ENCODE data around the gene FGF1.

Gene FGF1

DNA sequence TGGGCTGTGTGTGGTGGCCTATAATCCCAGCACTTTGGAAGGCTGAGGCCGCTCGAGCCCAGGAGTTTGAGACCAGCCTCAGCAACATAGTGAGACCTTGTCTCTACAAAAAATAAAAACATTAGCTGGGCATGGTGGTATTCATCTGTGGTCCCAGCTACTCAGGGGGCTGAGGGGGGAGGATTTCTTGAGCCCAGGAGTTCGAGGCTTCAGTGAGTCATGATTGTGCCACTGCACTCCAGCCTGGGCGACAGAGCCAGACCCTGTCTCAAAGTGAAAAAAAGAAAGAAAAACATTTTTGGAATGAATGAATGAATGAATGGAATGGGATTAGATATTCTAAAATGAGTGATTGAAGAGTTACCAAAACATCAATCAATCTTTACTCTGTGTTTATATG is 85.8 kb downstream of the FGF1 start:
- CTCF ChIA-PET: interaction anchor here (1.2 to 1.6 kb wide), 3 partner anchors 9 to 98 kb away, joined by 3 to 6 read pairs (median 4); no protein-coding TSS in a partner anchor
- Mint-ChIP-seq H3K36me3 (no peaks in the 10 kb centered on the region), H3K27me3 (peaks cover 25% of the 10 kb centered on the region), H3K9me3 (no peaks in the 10 kb centered on the region), H3K4me1 (no peaks in the 10 kb centered on the region), H3K27ac (no peak overlapping the region), H3K4me3 (no peak overlapping the region)
- no peak for DNase-seq

DNA sequence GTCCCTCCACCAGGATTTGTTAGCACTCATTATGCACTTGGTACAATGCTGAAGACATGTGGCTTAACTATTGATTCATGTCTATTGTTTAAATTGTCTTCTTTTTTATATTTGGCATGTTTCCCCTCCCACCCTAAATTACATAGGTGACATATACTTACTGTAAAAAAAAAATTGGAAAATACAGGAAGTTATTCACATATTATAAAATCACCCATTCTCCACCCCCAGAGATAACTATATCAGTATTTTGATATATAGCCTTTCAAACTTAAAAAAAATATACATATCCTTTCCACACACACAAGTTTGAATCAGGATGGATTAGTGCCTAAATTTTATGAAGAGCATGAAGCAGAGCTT is 87.6 kb downstream of the FGF1 start:
- CTCF ChIA-PET: no interaction called here
- H3K9me3 Mint-ChIP-seq: no peaks in the 10 kb centered on the region

DNA sequence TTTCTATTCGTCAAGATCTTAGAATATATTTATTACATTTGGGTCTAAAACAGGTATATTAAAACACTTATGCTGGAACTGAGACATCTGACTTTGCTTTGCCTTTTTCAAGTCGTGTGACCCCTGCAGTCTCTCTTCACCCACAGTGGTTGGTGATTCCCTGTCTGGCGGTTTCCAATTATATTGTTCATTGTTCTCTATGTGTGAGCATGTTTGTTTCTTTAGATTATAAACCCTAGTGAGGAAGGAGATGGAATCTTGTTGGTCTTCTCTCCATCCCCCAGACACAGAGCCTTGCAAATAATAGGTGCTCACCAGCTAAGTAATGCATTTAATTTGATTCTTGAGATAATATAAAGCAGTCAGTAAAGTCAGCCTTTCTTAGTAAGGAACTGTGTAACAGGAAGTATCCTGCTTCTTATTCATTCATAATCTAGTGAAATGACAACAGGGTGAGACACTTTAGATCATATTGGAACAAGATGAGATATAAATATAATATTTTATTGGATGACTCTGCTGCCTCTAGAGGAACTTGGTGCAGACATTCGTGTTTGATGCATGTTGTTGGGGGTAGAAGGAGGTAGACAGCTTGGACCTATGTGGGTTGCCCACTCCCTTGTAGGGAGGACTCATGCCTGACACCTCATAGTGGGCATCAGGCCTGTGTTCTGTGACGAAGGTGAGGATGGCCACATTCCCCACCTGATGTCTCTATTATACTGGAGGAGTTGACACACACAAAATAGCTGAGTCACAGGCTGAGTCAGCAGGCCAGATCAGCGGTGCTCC is 88.1 kb downstream of the FGF1 start:
- H3K27ac Mint-ChIP-seq: no peak overlapping the region

More for the DNA sequence above, 87.6 kb downstream of the FGF1 start:
- Mint-ChIP-seq H3K36me3 (no peaks in the 10 kb centered on the region), H3K27ac (no peak overlapping the region), H3K27me3 (peaks cover 27% of the 10 kb centered on the region), H3K4me1 (no peaks in the 10 kb centered on the region), H3K4me3 (no peak overlapping the region)
- no peak for DNase-seq

GRCh38 chr5:142597025-142597424 is 88.9 kb downstream of the FGF1 start:
- no peaks in the 10 kb centered on the region for H3K9me3 Mint-ChIP-seq
- no peaks in the 10 kb centered on the region for H3K36me3 Mint-ChIP-seq
- no peak overlapping the region for H3K27ac Mint-ChIP-seq
- DNase-seq: no peak
- no peaks in the 10 kb centered on the region for H3K4me1 Mint-ChIP-seq
- peaks cover 25% of the 10 kb centered on the region for H3K27me3 Mint-ChIP-seq
- no peak overlapping the region for H3K4me3 Mint-ChIP-seq
- CTCF ChIA-PET: interaction anchor here (0.9 kb wide), 1 partner anchor 48 kb away, joined by 3 read pairs; no protein-coding TSS in a partner anchor

More for the DNA sequence above, 88.1 kb downstream of the FGF1 start:
- Mint-ChIP-seq H3K36me3 (no peaks in the 10 kb centered on the region), H3K27me3 (peaks cover 24% of the 10 kb centered on the region), H3K9me3 (no peaks in the 10 kb centered on the region), H3K4me3 (no peak overlapping the region), H3K4me1 (no peaks in the 10 kb centered on the region)
- CTCF ChIA-PET: interaction anchor here (0.9 kb wide), 1 partner anchor 48 kb away, joined by 3 read pairs; no protein-coding TSS in a partner anchor
- DNase-seq: no peak

- Mint-ChIP-seq H3K27me3 (peaks cover 33% of the 10 kb centered on the region), H3K9me3 (no peaks in the 10 kb centered on the region), H3K27ac (no peak overlapping the region), H3K4me1 (no peaks in the 10 kb centered on the region), H3K4me3 (no peak overlapping the region), H3K36me3 (no peaks in the 10 kb centered on the region)
- no peak for DNase-seq
- CTCF ChIA-PET: no interaction called here
Measured at GRCh38 chr5:142592365-142592764, 93.5 kb downstream of the FGF1 start.

DNA sequence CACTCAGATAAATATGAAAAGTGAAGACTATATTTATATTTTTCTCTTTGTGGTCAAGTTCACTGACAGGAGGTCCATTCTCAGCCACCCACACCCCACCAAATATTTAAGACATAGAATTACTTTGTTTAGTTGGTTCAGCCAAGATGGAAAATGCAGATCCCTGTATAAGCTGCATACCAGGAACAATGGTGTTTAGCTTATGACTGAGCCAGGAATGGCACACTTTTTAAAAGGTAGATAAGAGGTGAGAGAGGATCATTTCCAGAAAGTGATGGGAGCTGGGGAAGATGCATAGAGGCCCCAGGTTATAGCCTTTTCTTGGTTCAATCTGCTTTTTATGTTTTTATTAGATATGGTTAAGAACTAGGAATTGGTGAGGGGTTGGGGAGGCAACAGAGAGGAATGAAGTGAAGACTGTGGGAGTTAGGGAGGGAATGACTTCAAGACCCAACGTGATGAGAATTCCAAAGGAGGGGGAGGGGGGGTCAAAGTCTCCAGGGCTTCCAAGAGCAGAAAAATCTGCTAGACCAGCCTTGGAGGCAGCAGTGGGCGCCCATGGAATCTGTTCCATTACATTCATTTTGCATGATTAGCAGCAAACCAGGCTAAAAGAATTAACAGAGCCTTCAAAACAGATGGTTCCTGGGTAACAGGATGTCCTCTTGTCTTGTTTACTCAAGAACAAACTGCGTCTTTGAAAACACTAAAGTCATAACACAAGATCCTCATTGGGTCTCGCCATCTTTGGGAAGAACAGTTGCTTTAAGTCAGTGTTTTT is 95.2 kb downstream of the FGF1 start:
- no peak overlapping the region for H3K4me3 Mint-ChIP-seq
- DNase-seq: no peak
- peaks cover 33% of the 10 kb centered on the region for H3K27me3 Mint-ChIP-seq
- H3K36me3 Mint-ChIP-seq: no peaks in the 10 kb centered on the region
- no peaks in the 10 kb centered on the region for H3K9me3 Mint-ChIP-seq
- CTCF ChIA-PET: interaction anchor here (1.0 to 1.9 kb wide), 2 partner anchors 42 to 108 kb away, joined by 3 to 4 read pairs; no protein-coding TSS in a partner anchor
- H3K4me1 Mint-ChIP-seq: no peaks in the 10 kb centered on the region
- no peak overlapping the region for H3K27ac Mint-ChIP-seq

- DNase-seq: no peak
- Mint-ChIP-seq H3K27ac (no peak overlapping the region), H3K36me3 (no peaks in the 10 kb centered on the region), H3K9me3 (no peaks in the 10 kb centered on the region), H3K4me3 (no peak overlapping the region), H3K4me1 (no peaks in the 10 kb centered on the region), H3K27me3 (peaks cover 27% of the 10 kb centered on the region)
- CTCF ChIA-PET: interaction anchor here (0.8 to 1.9 kb wide), 3 partner anchors 29 to 109 kb away, joined by 3 to 4 read pairs (median 3); no protein-coding TSS in a partner anchor
Measured at GRCh38 chr5:142589720-142590119, 96.2 kb downstream of the FGF1 start.

DNA sequence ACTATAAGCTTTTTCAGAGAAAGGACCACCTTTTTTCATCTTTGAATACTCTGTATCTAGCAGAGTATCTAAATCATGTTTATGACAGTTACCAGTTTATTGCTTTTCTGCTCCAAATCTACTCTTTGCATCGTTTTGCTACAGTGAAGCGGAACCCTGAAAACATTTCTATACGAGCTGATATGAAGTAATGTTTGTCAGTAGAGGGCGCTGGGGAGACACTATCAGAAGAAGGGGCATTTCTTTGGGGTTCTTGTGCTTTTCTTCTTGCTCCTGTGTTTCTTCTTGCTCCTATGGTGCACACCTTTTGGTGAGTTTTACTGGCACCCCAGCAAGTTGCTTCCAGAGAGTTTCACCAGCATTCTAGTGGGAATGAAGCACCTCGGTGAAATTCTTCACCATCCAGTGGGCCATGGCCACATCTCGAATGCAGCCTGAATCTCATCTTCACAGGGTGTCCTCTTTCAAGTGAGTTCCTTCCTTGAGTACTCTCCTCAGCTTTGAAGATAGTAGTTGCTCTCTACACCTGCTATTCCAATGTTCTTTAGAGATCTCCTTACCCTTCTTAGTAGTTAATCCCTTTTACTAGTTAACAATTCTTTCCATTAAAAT is 98.4 kb downstream of the FGF1 start:
- CTCF ChIA-PET: interaction anchor here (0.6 to 3.7 kb wide), 5 partner anchors 8 to 301 kb away, joined by 3 to 25 read pairs (median 4); no protein-coding TSS in a partner anchor
- H3K36me3 Mint-ChIP-seq: peaks cover under 1% of the 10 kb centered on the region
- H3K9me3 Mint-ChIP-seq: no peaks in the 10 kb centered on the region
- peaks cover 3% of the 10 kb centered on the region for H3K4me1 Mint-ChIP-seq
- peak; percentile 35 for DNase-seq
- no peak overlapping the region for H3K4me3 Mint-ChIP-seq
- no peak overlapping the region for H3K27ac Mint-ChIP-seq
- H3K27me3 Mint-ChIP-seq: peaks cover 24% of the 10 kb centered on the region

DNA sequence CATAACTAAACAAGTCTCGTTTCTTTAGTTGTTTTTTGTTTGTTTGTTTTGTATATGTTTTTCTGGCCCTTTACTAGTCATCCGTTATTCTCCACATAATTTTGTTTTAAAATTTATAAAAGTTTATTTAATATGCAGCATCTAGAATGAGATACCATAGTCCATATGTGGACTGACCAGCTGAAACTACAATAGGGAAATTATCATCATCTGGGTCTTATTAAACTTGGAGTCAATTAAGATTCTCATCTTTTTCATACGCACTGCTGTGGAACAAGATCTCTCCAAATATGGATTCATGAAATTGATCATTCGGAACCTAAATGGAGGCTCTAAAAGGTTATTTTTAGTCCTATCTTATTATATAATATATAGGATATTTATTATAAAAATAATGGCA is 99.3 kb downstream of the FGF1 start:
- Mint-ChIP-seq H3K4me3 (no peak overlapping the region), H3K9me3 (no peaks in the 10 kb centered on the region), H3K36me3 (peaks cover 1% of the 10 kb centered on the region), H3K27ac (no peak overlapping the region), H3K4me1 (peaks cover 9% of the 10 kb centered on the region), H3K27me3 (peaks cover 23% of the 10 kb centered on the region)
- CTCF ChIA-PET: interaction anchor here (0.9 to 3.7 kb wide), 6 partner anchors 9 to 302 kb away, joined by 3 to 25 read pairs (median 4); no protein-coding TSS in a partner anchor
- no peak for DNase-seq

- Mint-ChIP-seq H3K27me3 (peaks cover 16% of the 10 kb centered on the region), H3K36me3 (peaks cover 1% of the 10 kb centered on the region), H3K9me3 (no peaks in the 10 kb centered on the region), H3K27ac (no peak overlapping the region), H3K4me3 (no peak overlapping the region), H3K4me1 (peaks cover 20% of the 10 kb centered on the region)
- DNase-seq: no peak
- CTCF ChIA-PET: interaction anchor here (0.9 to 3.7 kb wide), 7 partner anchors 14 to 303 kb away, joined by 3 to 25 read pairs (median 4); no protein-coding TSS in a partner anchor
Measured at GRCh38 chr5:142585451-142585850, 100.4 kb downstream of the FGF1 start.

DNA sequence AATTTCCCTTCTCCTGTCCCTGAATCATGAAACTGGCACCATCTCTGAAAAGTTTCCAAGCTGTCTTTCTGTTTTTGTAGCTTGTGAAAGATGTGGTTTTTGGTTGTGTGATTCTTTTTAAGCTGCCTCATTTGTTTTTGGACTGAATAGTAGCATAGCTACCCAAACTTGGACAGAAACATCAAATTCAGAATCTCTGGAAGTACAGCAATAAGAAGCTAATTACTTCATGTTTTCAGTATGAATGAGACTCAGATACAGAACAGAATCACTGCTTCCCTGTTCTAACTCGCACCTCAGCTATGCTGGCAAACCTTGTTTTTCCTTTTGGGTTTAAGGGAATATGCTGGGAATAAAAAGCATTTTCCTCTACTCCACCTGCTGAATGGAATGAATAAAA is 101.0 kb downstream of the FGF1 start:
- no peak for DNase-seq
- Mint-ChIP-seq H3K27me3 (peaks cover 14% of the 10 kb centered on the region), H3K27ac (no peak overlapping the region), H3K4me1 (peaks cover 25% of the 10 kb centered on the region), H3K9me3 (peaks cover 3% of the 10 kb centered on the region), H3K4me3 (no peak overlapping the region), H3K36me3 (peaks cover 4% of the 10 kb centered on the region)
- CTCF ChIA-PET: interaction anchor here (0.8 to 3.7 kb wide), 6 partner anchors 13 to 304 kb away, joined by 3 to 25 read pairs (median 4); no protein-coding TSS in a partner anchor

DNA sequence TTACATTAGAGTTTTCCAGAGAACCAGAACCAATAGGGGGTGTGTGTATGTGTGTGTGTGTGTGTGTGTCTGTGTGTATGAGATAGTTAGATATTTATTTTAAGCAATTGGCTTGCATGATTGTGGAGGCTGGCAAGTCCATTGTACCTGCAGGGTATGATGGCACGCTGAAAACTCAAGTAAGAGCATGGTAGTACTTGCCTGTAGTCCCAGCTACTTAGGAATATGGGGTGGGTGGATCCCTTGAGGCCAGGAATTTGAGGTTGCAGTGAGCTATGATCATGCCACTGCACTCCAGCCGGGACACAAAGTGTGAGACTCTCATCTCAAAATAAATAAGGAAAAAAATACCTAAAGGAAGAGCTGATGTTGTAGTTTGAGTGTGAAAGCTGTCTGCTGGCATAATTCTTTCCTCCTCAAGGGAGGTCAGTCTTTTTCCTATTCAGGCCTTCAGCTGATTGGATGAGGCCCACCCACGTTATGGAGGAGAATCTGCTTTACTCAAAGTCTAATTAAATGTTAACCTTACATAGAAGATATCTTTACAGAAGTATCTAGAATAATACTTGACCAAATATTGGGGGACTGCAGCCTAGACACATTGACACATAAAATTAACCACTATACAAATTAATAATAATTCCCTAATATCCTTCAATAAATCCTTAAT is 107.6 kb downstream of the FGF1 start:
- Mint-ChIP-seq H3K27me3 (peaks cover 13% of the 10 kb centered on the region), H3K27ac (no peak overlapping the region), H3K4me3 (no peak overlapping the region), H3K36me3 (peaks cover 13% of the 10 kb centered on the region), H3K9me3 (peaks cover 17% of the 10 kb centered on the region), H3K4me1 (peaks cover 36% of the 10 kb centered on the region)
- no peak for DNase-seq
- CTCF ChIA-PET: interaction anchor here (1.7 kb wide), 1 partner anchor 9 kb away, joined by 5 read pairs; no protein-coding TSS in a partner anchor

DNA sequence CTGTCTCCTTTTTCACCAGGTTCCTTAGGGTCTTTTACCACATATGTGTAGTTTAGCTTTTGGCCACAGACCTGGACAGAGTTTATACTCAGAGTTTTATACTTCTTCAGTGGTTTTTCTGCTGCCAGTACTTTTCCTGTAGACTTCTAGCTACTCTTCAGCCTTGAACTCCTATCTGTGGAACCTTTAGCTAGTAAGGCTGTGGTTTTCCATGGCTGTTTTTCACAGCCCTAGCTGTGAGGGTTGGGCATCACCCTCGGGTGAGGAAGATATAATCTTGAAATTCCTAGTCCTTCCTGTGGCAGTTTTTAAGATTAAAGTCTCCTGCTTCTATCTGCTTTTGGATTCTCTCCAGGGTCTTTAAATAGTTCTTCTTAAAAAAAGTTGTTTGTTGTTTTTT is 109.1 kb downstream of the FGF1 start:
- H3K36me3 Mint-ChIP-seq: peaks cover 12% of the 10 kb centered on the region
- no peak overlapping the region for H3K27ac Mint-ChIP-seq
- CTCF ChIA-PET: interaction anchor here (1.7 kb wide), 1 partner anchor 11 kb away, joined by 5 read pairs; no protein-coding TSS in a partner anchor
- H3K4me3 Mint-ChIP-seq: no peak overlapping the region
- H3K9me3 Mint-ChIP-seq: peaks cover 17% of the 10 kb centered on the region
- DNase-seq: no peak
- H3K27me3 Mint-ChIP-seq: peaks cover 13% of the 10 kb centered on the region
- peaks cover 29% of the 10 kb centered on the region for H3K4me1 Mint-ChIP-seq
